Lung (tissue), 12 donors: ENCODE results near the gene KIF1B. TPM values are rescaled to one million over a fixed set of nuclear protein-coding genes. Genes with fewer than 3 reads are reported as not detected.

ENCODE experiments used
- ATAC-seq: fragments of 200-7000 bp; cut with Tn5 transposase; one replicate; pipeline ENCODE4 v1.9.1; 2020; ENCODE audit warnings: moderate number of reproducible peaks; ENCODE audit not compliant: insufficient read depth, low FRiP score
- DNase-seq, 3 donors: peaks; one replicate each; pipeline ENCODE4 v3.0.0-alpha.2; 2013 to 2017
- H3K27ac ChIP-seq, 2 donors: one replicate each; pipeline ENCODE4 v1.5.1; 2013; ENCODE audit warnings: mild to moderate bottlenecking in 2 of 2, moderate library complexity in 2 of 2, control low read depth in 1 of 2, inconsistent platforms in 1 of 2, low read depth in 1 of 2, low read length in 1 of 2
- H3K27me3 ChIP-seq, 3 donors: one replicate each; pipeline ENCODE4 v1.5.1; 2013; ENCODE audit warnings: low read length in 2 of 3; ENCODE audit not compliant: control insufficient read depth in 3 of 3, insufficient read depth in 3 of 3
- H3K36me3 ChIP-seq, 4 donors: one replicate each; pipeline ENCODE4 v1.5.1; 2013; ENCODE audit warnings: low read length in 4 of 4, mild to moderate bottlenecking in 1 of 4, moderate library complexity in 1 of 4; ENCODE audit not compliant: control insufficient read depth in 4 of 4, insufficient read depth in 4 of 4
- H3K4me1 ChIP-seq, 5 donors: one replicate each; pipeline ENCODE4 v1.5.1; 2013; ENCODE audit warnings: low read length in 5 of 5, mild to moderate bottlenecking in 2 of 5, moderate library complexity in 1 of 5; ENCODE audit not compliant: control insufficient read depth in 5 of 5, insufficient read depth in 5 of 5
- H3K4me3 ChIP-seq: one replicate; pipeline ENCODE4 v1.5.1; 2013; ENCODE audit warnings: mild to moderate bottlenecking, control low read depth, moderate library complexity
- H3K9ac ChIP-seq, 2 donors: one replicate each; pipeline ENCODE4 v1.5.1; 2013; ENCODE audit warnings: low read length in 2 of 2, control low read depth in 1 of 2; ENCODE audit not compliant: insufficient read depth in 1 of 2
- H3K9me3 ChIP-seq, 4 donors: one replicate each; pipeline ENCODE4 v1.5.1; 2013; ENCODE audit warnings: low read length in 3 of 4, mild to moderate bottlenecking in 1 of 4, moderate library complexity in 1 of 4; ENCODE audit not compliant: control insufficient read depth in 4 of 4, insufficient read depth in 3 of 4
- WGBS, 2 donors: extraction: QIAGEN DNeasy Blood & Tissue Kit; methylation state at CpG; one replicate each; pipeline ENCODE4 v1.1.7; 2013; 5-methylcytosine and 5-hydroxymethylcytosine counted together
- polyA plus RNA-seq, 2 donors: library from polyadenylated mRNA; stranded (reverse); fragments of 200-250 nt; gene quantifications; one replicate each; pipeline ENCODE4 v1.2.1, GENCODE V29; 2013
- total RNA-seq, 2 donors: library from RNA; depleted of rRNA in 1 of 2; stranded (reverse); fragments of >200 nt in 1 of 2; gene quantifications; one replicate each; pipeline ENCODE4 v1.2.1, GENCODE V29; 2014 to 2021
- TF ChIP-seq, protein P1 (sequence below): IDR thresholded peaks from 2 replicates; pipeline ENCODE4 v1.5.1; 2012; ENCODE audit warnings: mild to moderate bottlenecking; ENCODE audit errors: control extremely low read depth, extremely low read depth
- donor health status: control.
- donor health status: control.
- donor health status: Bipolar disorder and iron deficiency.
- donor health status: healthy.
- donor health status: DM: yes; HTN: yes; CAD: no.

Gene KIF1B
- total and polyA plus RNA-seq, 4 donors, result 9.7 to 64.0 (median 24.4) TPM

DNA sequence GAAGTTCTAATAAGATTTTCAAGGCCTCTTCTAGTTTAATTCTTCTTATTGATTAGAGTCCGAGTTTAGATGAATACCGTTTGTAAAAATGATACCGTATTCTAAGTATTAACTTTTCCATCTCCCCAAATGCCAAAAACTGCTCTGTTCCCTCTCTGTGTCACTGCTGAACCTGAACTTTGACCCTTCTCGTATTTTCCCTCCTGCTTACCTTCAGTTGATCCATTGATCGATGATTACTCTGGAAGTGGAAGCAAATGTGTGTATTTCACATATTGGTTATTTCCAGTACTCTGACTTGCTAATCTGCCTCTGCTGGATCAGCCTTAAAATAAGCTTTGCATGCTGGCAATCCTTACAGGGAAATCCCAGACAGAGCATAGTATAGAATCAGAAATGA is 68.5 kb downstream of the KIF1B start:
- Histone ChIP-seq H3K9me3 (no peaks in the 10 kb centered on the region), H3K27me3 (no peaks in the 10 kb centered on the region), H3K9ac (no peak overlapping the region), H3K27ac (no peak overlapping the region), H3K4me1 (peaks cover 0 to 10% (median 0%) of the 10 kb centered on the region in 5 donors), H3K36me3 (peaks cover 20 to 36% (median 29%) of the 10 kb centered on the region in 4 donors), H3K4me3 (no peak overlapping the region)
- DNase-seq (no peak), ATAC-seq (no peak)
- TF ChIP-seq, protein P1, sequence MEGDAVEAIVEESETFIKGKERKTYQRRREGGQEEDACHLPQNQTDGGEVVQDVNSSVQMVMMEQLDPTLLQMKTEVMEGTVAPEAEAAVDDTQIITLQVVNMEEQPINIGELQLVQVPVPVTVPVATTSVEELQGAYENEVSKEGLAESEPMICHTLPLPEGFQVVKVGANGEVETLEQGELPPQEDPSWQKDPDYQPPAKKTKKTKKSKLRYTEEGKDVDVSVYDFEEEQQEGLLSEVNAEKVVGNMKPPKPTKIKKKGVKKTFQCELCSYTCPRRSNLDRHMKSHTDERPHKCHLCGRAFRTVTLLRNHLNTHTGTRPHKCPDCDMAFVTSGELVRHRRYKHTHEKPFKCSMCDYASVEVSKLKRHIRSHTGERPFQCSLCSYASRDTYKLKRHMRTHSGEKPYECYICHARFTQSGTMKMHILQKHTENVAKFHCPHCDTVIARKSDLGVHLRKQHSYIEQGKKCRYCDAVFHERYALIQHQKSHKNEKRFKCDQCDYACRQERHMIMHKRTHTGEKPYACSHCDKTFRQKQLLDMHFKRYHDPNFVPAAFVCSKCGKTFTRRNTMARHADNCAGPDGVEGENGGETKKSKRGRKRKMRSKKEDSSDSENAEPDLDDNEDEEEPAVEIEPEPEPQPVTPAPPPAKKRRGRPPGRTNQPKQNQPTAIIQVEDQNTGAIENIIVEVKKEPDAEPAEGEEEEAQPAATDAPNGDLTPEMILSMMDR, result no peak
- 94 to 96% methylated on average over 5 of the region's 5 CpGs for WGBS, 2 donors

DNA sequence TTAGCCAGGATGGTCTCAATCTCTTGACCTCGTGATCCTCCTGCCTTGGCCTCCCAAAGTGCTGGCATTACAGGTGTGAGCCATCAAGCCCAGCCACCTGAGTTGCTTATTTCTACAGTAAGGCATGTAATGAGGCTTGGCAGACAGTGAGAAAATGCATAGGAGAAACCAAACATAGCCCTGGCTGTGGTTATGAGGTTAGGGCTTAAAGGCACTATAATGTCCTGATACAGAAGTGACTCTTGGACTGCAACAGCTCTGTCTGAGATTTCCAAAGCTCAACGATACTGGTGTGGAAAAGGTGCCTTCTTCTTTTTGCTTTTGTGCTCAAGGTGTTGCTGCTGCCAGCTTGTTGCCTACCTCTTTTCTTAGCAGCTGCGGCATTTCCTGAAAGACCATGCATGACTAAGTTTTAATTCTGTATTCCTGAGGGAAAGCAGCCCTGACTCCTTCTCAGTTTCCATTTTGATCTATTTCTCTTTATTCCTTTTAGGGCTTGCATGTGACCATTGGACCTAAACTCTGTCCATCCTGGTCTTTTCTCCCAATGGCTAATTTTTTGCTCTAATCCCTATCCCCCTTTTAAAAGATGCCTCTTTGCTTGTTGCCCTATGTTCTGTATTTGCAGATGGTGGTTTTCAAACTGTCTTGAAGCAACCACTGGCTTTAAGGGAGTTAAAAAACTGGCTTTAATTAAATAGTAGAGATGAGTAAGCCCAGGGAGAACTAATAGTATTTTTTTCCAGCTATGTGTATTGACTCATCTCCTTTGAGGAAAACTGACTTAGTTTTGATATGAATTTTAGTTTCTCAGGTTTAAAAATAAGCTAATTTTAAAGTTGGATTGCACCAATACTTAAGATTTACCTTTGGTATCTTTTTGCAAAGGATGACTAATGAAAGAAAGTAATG is 70.3 kb downstream of the KIF1B start:
- Histone ChIP-seq H3K4me3 (no peak overlapping the region), H3K36me3 (peaks cover 20 to 39% (median 33%) of the 10 kb centered on the region in 4 donors), H3K27ac (no peak overlapping the region), H3K9ac (no peak overlapping the region), H3K27me3 (no peaks in the 10 kb centered on the region), H3K4me1 (peaks cover 0 to 10% (median 0%) of the 10 kb centered on the region in 5 donors), H3K9me3 (no peaks in the 10 kb centered on the region)
- 91 to 95% methylated on average over 3 of the region's 3 CpGs for WGBS, 2 donors
- ATAC-seq (no peak), DNase-seq (no peak)
- TF ChIP-seq, protein P1, result no peak

DNA sequence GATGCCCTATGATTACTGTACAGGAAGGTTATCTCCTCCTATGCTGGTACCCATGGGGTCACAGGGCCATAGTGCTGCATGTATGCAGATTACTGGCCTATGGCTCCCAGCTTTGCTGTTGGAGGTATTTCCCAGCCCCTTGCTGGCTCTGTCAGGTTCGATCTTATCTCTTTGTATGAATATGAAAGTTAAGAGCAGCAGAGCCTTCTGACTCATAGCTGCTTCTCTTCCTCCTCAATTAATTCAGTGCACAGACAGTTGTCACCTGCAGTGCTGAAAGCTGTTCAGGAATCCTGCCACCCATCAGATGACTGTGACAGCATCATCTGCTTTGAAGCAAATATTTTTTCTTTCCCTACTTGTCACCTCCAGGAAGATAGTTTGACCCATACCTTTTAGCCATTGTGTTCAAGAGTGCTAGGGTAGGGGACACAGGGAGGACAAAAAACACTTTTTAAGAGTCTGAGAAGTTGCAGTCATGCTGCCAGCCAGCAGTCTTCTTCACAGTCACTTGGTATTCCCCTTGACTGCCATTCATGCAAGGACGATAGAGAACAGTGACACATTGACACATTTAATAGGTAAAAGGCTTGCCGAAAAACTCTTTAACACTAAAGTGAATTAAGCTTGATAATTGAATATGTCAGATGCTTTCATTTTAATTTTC is 73.1 kb downstream of the KIF1B start:
- Histone ChIP-seq H3K36me3 (peaks cover 20 to 41% (median 30%) of the 10 kb centered on the region in 4 donors), H3K9me3 (no peaks in the 10 kb centered on the region)
- 87 to 98% methylated on average over 3 of the region's 3 CpGs for WGBS, 2 donors

More for the DNA sequence above, 73.1 kb downstream of the KIF1B start:
- Histone ChIP-seq H3K9ac (no peak overlapping the region), H3K27me3 (no peaks in the 10 kb centered on the region), H3K27ac (peak overlapping the region in 1 of 2 donors; percentile 26), H3K4me1 (peaks cover 0 to 20% (median 0%) of the 10 kb centered on the region in 5 donors), H3K4me3 (no peak overlapping the region)
- ATAC-seq (no peak), DNase-seq (no peak)
- TF ChIP-seq, protein P1, result no peak
